ENCODE results near the gene TPH2.

Gene TPH2

DNA sequence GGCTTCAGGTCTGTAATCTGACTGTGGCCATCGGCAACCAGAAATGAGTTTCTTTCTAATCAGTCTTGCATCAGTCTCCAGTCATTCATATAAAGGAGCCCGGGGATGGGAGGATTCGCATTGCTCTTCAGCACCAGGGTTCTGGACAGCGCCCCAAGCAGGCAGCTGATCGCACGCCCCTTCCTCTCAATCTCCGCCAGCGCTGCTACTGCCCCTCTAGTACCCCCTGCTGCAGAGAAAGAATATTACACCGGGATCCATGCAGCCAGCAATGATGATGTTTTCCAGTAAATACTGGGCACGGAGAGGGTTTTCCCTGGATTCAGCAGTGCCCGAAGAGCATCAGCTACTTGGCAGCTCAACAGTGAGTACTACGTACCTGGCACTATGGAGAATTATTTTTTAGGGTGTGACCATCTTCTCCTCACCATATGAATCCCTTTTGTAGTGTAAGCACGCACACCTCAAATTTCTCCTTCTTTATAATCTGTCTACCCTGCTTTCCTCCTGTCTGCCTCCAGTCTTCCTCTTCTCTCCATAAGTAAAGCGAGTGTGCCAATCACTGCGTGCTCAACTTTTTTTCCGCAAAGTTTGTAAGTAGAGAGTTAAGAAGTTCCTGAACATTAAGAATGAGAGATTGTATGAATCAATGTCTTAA lies at the start of gene TPH2:
TPH2 (plus strand) TSS at position 118 of the 658 bp plus-strand sequence; CDS start at position 260, 142 bp downstream.
- DNase-seq = peak; percentile 1

DNA sequence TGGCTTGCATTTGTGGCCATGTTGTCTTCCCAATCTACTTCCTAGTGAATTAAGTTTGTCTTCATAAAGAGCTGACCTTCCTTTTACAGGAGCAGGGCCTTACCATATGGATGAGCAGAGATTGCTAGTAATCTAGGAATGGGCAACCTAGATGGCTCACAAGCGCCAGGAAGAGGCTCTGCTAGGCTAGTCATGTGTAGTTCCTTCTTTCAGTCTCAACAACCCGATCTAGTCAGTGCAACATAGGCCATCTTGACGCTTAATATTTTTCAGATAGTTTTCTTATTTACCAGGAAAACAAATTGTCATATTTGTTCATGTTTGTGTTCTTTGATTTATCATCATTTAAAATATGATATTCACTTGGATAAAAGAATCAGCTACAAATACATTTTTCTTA lies 48.2 kb upstream of the TPH2 start:
- no peak for DNase-seq

GRCh38 chr12:71892059-71892458 lies 46.6 kb upstream of the TPH2 start:
- DNase-seq = no peak

DNA sequence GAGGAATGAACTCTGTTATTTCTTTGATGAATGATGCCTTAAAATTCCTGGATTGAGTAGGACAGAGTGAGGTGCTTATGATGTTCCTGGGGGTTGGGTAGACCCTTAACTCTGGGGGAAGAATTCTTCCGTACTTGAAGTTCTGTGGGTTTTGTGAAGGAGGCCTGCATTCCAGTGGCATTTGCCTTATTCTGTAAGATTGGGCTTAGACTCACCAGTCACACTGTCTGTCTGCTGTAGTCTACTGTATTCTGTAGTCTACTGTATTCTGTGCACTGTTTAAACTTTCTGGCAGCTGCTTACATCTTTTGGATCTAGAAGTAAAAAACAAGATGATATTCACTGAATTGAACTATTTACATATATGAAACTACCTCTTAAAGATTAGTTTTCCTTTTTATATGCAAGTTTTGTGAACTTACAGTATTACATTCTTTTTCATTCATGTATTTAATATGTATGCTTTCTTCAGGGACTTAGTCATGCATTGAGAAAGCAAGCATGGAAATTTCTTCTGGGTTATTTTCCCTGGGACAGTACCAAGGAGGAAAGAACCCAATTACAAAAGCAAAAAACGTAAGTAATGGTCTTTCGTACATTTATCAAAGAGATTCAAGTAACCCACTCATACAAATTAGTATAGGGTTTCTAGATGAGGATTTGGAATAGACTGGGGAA lies 42.3 kb upstream of the TPH2 start:
- DNase-seq = no peak

GRCh38 chr12:71900091-71900490 lies 38.6 kb upstream of the TPH2 start:
- no peak for DNase-seq

DNA sequence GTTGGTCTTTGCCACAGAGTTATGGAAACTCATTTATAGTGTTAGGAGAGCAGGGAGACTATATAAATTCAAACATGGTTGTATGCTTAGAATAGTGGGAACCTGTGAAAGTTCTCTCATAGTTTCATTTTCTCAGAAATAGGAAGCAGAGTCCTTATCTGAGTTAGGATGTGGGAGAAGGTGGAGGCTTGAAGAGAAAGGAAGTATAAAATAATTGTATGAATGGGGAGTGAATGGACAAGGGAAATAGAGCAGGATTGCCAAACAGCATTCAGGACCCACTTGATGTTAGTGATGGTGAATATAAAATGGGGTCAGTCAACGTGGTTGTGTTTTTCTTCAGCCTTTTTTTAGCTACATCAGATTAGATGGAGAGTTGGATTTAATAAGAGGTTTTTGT lies 34.0 kb upstream of the TPH2 start:
- no peak for DNase-seq

DNA sequence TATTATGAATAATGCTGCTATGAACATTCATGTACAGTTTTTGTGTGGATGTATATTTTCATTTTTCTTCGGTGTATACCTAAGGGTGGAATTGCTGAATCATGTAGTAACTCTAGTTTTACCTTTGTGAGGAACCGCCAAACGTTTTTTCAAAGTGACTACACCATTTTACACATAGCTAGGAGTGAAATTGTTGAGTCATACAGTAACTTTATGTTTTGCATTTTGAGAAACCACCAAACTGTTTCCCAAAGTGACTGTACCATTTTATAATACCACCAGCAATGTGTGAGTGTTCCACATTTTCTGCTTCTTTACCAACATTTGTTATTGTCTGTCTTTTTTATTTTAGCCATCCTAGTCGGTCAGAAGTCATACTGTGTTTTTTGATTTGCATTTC lies 3.1 kb upstream of the TPH2 start:
- DNase-seq = no peak

DNA sequence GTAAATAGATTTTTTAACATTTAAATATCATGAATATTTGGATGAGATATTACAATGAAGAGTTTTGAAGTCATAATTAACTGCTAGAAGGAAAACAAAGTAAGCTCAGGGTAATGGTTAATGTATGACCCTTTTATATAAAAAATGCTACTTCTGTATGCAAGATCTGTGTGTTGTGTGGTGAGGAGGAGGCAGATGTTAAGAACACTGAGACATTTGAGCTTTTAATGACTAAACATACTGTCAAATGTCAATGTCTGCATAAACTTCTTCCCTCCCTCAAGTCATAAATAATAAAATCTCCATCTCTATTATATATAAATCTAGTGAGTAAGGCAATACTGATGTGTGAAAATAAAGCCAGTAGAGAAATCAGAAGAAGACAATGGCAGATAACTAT lies 1.4 kb downstream of the TPH2 start:
- no peak for DNase-seq

DNA sequence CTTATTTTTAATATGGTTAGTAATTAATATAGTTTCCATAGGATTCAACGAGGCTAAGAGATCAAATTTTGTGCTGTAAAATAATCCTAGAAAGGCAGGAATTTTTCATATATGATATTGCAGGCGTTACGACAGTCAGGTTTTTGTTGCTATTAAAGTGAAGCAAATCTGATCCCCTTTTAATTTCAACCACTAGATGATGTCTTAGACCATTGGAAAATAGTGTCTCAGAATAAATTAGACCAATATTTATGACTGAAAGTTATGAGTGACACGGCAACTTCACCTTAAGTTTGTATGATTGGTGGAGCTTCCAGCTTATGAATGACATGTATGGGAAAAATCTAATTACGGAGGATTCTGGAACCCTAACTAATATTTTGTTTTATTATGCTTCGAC lies 2.5 kb downstream of the TPH2 start:
- DNase-seq = no peak

DNA sequence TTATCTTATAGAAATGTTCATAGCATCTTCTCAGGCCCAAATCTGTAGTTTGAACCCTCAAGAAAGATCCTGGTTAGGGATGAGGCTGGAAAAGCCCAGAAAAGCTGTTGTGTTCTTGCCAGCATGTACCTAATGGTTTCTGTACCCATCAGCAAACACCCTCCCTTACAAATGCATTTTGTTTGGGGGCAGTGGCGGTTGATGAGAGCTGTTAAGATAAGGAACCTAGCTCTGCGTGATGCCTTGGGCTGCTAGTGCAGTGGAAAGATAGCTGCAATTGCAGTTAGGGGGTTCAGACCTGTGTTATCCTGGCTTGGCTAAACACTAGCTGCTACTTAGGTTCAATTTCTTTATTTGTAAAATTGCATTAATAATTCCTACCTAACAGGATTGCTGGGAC lies 3.6 kb downstream of the TPH2 start:
- DNase-seq = no peak

- no peak for DNase-seq
These were observed 4.1 kb downstream of the TPH2 start for GRCh38 chr12:71942703-71943102.

DNA sequence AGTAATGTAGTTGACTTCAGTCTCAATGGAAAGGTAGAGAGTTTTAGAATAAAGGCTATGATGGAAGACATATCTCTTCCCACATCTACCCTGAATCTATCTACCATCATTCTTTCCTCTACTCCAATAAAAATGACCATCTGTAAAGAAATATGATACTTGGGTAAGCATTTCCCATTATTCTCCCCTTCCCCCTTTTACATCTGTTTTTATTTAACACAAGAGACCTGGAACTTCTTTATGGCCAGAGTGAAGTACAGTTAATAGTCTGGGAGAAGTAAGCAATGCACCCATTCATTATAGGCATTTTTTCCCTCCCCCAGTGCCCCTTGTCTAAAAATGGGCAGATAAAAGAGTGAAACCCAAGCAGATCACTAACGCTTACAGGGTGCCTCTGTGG lies 6.5 kb downstream of the TPH2 start:
- DNase-seq = no peak

- DNase-seq = no peak
These were observed 7.2 kb downstream of the TPH2 start for GRCh38 chr12:71945883-71946282.

- no peak for DNase-seq
These were observed 9.0 kb downstream of the TPH2 start for GRCh38 chr12:71947645-71948105.

- no peak for DNase-seq
These were observed 9.7 kb downstream of the TPH2 start for GRCh38 chr12:71948390-71948789.

DNA sequence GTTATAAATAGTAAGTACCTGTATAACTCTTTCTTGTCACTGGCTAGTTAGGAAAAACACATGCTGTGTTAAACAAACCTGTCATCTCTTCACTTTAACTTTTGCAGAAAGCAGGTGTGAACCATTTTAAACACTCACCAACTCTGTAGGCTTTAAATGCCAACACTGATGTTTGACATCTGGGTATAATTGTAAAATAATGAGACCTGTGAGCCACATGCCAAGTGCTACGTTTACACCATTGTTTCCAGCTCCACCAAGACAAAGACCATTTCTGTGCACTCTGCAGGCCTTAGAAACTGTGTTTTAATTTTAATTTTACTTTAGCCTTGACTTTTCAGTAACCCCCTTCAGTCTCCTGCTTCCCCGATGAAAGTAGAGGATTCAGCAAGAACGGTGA lies 11.0 kb downstream of the TPH2 start:
- no peak for DNase-seq

GRCh38 chr12:71950404-71950803 lies 11.8 kb downstream of the TPH2 start:
- DNase-seq = no peak

DNA sequence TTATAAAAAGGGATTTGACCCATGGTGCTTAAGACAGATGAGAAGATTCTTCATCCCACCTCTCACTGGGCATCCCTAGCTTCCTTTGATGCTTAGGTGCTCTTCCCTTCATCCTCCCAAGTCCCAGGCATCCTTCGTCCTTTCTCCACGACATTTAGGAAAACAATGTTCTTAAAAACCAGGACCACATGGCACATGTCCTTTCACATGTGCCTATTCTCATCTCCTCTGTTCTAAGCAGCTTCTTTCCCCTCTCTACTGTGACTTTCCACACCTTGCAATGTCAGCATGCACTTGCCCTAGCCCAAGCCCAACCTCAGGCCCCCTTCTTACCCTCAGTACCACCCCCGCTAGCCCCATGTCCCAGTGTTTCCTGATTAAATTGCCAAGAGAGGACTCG lies 12.2 kb downstream of the TPH2 start:
- no peak for DNase-seq

- no peak for DNase-seq
These were observed 15.6 kb downstream of the TPH2 start for GRCh38 chr12:71954083-71954778.

- no peak for DNase-seq
These were observed 16.2 kb downstream of the TPH2 start for GRCh38 chr12:71954861-71955260.

GRCh38 chr12:71955970-71956369 lies 17.3 kb downstream of the TPH2 start:
- DNase-seq = no peak

DNA sequence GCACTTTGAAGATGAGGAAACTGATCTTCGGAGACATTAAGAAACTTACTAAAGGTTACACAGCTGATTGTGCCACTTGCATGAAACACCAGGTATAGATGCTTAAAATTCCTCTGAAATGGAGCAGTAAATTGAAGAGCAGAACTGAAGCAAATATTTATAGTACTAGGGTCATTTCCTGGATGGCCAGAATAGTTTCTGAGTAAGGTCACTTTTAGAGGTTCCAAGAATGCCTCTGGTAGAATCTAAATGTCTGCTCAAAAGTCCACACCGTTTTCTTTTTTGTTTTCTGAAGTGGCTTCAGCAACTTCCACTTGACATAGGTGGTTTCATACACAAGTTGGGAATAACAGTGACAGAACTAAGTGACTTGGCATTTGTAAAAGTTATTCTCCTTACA lies 19.4 kb downstream of the TPH2 start:
- DNase-seq = no peak

DNA sequence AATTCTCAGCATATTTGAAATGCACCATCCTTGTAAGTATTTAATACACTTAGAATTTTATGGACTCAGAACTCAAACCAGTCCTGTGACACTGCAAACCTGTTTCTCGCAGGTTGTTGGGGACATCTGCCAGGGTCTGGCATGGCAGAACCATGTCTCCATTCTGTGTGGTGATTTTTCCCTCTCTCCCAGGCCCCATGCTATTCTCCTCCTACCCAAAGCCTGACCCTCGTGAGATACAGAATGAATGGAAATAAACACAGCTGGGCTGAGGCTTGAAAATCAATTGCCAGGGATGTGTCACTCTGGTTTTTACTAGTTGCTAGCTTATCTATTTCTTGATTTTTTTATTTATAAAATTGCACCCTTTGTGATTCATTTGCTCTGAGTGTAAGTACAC lies 19.8 kb downstream of the TPH2 start:
- DNase-seq = no peak

GRCh38 chr12:71958993-71959578 lies 20.4 kb downstream of the TPH2 start:
- no peak for DNase-seq
